Measurements from ENCODE around the gene LINS1. TPM values are rescaled to one million over a fixed set of nuclear protein-coding genes. Genes with fewer than 3 reads are reported as not detected.

The LINS1 gene
- total and polyA plus RNA-seq, 2 of the 8 experiments (the other 6 are each of a cell fraction or from before 2014, with no cell fraction given): 4.2 to 8.1 TPM

- Histone ChIP-seq H3K4me3 (ENCODE audit: extremely low read depth in 1 of 4, insufficient read depth in 2 of 4, low read depth in 3 of 4, low read length in 4 of 4) (no peak overlapping the region), H4K20me1 (replicated peaks in 1 of 2; ENCODE audit: control insufficient read depth in 1 of 2, insufficient read depth in 2 of 2, low read length in 2 of 2) (no peaks in the 10 kb centered on the region), H2BK20ac (ENCODE audit: low read length) (no peak overlapping the region), H3K27ac (ENCODE audit: low read depth, low read length) (no peak overlapping the region), H3K9me3 (ENCODE audit: insufficient read depth in 2 of 2, low read depth in 1 of 2, low read length in 1 of 2) (no peaks in the 10 kb centered on the region), H3K79me1 (ENCODE audit: low read depth, low read length) (no peaks in the 10 kb centered on the region; the same call in 1 of the 2 replicates), H3K56ac (replicated peaks; ENCODE audit: insufficient read length, low read depth, low read length) (no peak overlapping the region), H2AK5ac (ENCODE audit: low read depth, low read length) (no peak overlapping the region), H3K36me3 (ENCODE audit: control insufficient read depth in 2 of 4, insufficient read depth in 4 of 4, low read length in 3 of 4) (no peaks in the 10 kb centered on the region), H3K4me2 (ENCODE audit: insufficient read depth in 1 of 2, low read depth in 2 of 2, low read length in 2 of 2) (no peak overlapping the region), H4K8ac (ENCODE audit: extremely low read depth, insufficient read depth, low read length) (no peak overlapping the region), H3K27me3 (replicated peaks in 1 of 4; ENCODE audit: control insufficient read depth in 3 of 4, extremely low read depth in 1 of 4, insufficient read depth in 3 of 4, low read length in 3 of 4) (no peaks in the 10 kb centered on the region), H4K5ac (ENCODE audit: insufficient read length, low read depth, low read length) (no peak overlapping the region), H3K79me2 (ENCODE audit: control insufficient read depth in 1 of 2, insufficient read depth in 2 of 2, low read length in 2 of 2) (peaks cover 0 to 4% of the 10 kb centered on the region in 2 experiments; a peak in 1 of 4 replicates), H3K23ac (ENCODE audit: insufficient read length) (no peak overlapping the region), H2BK120ac (replicated peaks; ENCODE audit: low read depth, low read length) (no peak overlapping the region), H3K18ac (ENCODE audit: extremely low read depth, low read length) (no peak overlapping the region), H2BK5ac (ENCODE audit: low read depth, low read length) (no peak overlapping the region), H3K4me1 (replicated peaks in 1 of 4; ENCODE audit: control insufficient read depth in 3 of 4, insufficient read depth in 4 of 4, low read length in 3 of 4) (peaks cover 0 to 3% (median 1%) of the 10 kb centered on the region in 4 experiments; a peak in 1 of 7 replicates), H3K4ac (replicated peaks; ENCODE audit: insufficient read length, low read depth, low read length) (no peak overlapping the region), H3K14ac (ENCODE audit: insufficient read length) (no peak overlapping the region), H2BK12ac (ENCODE audit: low read depth, low read length) (no peak overlapping the region), H2AFZ (ENCODE audit: low read length) (no peak overlapping the region), H4K91ac (replicated peaks; ENCODE audit: insufficient read length, low read length) (no peak overlapping the region), H2BK15ac (ENCODE audit: low read length) (no peak overlapping the region), H3K23me2 (ENCODE audit: low read depth, low read length) (no peaks in the 10 kb centered on the region), H3K9ac (replicated peaks in 1 of 4; ENCODE audit: extremely low read depth in 1 of 4, low read depth in 3 of 4, low read length in 3 of 4) (no peak overlapping the region)
- DNase-seq (ENCODE audit: low read depth in 1 of 2, low spot score in 2 of 2) (no peak), FAIRE-seq (no peak)
- ChIA-PET POLR2A (ENCODE audit: partially characterized antibody) (no interaction called here), CTCF (ENCODE audit: partially characterized antibody) (interaction anchor here (0.7 to 3.5 kb wide), 4 partner anchors 14 to 360 kb away, joined by 3 to 23 read pairs (median 5); no protein-coding TSS in a partner anchor)
- TF ChIP-seq ATF2 (IDR thresholded peaks at IDR 0.05; ENCODE audit: low read length) (no peak), CHD1 (IDR thresholded peaks at IDR 0.05; ENCODE audit: low read depth, low read length) (no peak), BRCA1 (IDR thresholded peaks at IDR 0.05; ENCODE audit: low read depth, low read length) (no peak), GTF2F1 (IDR thresholded peaks at IDR 0.05; ENCODE audit: borderline replicate concordance, low read depth, low read length) (no peak), ASH2L (IDR thresholded peaks at IDR 0.05; ENCODE audit: low read length) (no peak), RBBP5 (IDR thresholded peaks at IDR 0.05; ENCODE audit: borderline replicate concordance, low read depth, low read length) (no peak), FOSL1 (IDR thresholded peaks at IDR 0.05; ENCODE audit: insufficient read depth, low read depth, low read length) (no peak)
- WGBS, 2 experiments (ENCODE audit: extremely low coverage in 1 of 2, insufficient coverage in 1 of 2, insufficient read length in 1 of 2, insufficient replicate concordance in 2 of 2, low coverage in 1 of 2, low lambda C conversion rate in 2 of 2, missing lambda C conversion rate in 1 of 2): 92% methylated on average over 8 of the region's 8 CpGs; no CpG with 5 or more reads in 1 of the 2 experiments
Observed at GRCh38 chr15:100648951-100649350, 47.0 kb upstream of the LINS1 start.

Data from H1 (cell line).